H1 (cell line): ENCODE measurements around the gene TAAR1. TPM values are rescaled to one million over a fixed set of nuclear protein-coding genes. Genes with fewer than 3 reads are reported as not detected.

Experiments used
- CTCF ChIA-PET: fragments of 300-600 bp; sonication (Branson Sonifier 250); formaldehyde crosslinking; loops from one replicate; lab custom pipeline; 2021; ENCODE audit not compliant: partially characterized antibody; lab: Charles Lee
- POLR2A ChIA-PET: fragments of 300-600 bp; sonication (Branson Sonifier 250); formaldehyde crosslinking; loops from one replicate; lab custom pipeline; 2021; ENCODE audit warnings: inconsistent platforms; ENCODE audit not compliant: partially characterized antibody; lab: Charles Lee
- DNase-seq, 2 experiments: peaks; one replicate each; pipeline versions ENCODE4 v3.0.0 to v3.0.0-alpha.2; 2010 to 2022; ENCODE audit warnings: low spot score in 2 of 2, low read depth in 1 of 2, mixed read lengths in 1 of 2
- FAIRE-seq: peaks from 2 replicates; lab custom pipeline; 2011; peaks lifted over from hg19 to GRCh38; lab: Jason Lieb, UNC
- H2AFZ ChIP-seq: 2 replicates; pipeline ENCODE4 v1.8.1; 2012; ENCODE audit warnings: low read length, inconsistent platforms
- H2AK5ac ChIP-seq: 2 replicates; pipeline ENCODE4 v1.6.1; 2013; ENCODE audit warnings: low read depth, low read length
- H2BK120ac ChIP-seq: replicated peaks from 2 replicates; pipeline ENCODE3; 2013; ENCODE audit warnings: low read depth, low read length, inconsistent platforms
- H2BK12ac ChIP-seq: 2 replicates; pipeline ENCODE4 v1.6.1; 2013; ENCODE audit warnings: low read depth, low read length
- H2BK15ac ChIP-seq: 2 replicates; pipeline ENCODE4 v1.6.1; 2013; ENCODE audit warnings: low read length
- H2BK20ac ChIP-seq: 2 replicates; pipeline ENCODE4 v1.6.1; 2013; ENCODE audit warnings: low read length
- H2BK5ac ChIP-seq: 2 replicates; pipeline ENCODE4 v1.6.1; 2013; ENCODE audit warnings: low read depth, low read length
- H3K14ac ChIP-seq: 2 replicates; pipeline ENCODE4 v1.6.1; 2013; ENCODE audit warnings: inconsistent platforms; ENCODE audit not compliant: insufficient read length
- H3K18ac ChIP-seq: 2 replicates; pipeline ENCODE4 v1.6.1; 2013; ENCODE audit warnings: low read length; ENCODE audit errors: extremely low read depth
- H3K23ac ChIP-seq: 2 replicates; pipeline ENCODE4 v1.6.1; 2013; ENCODE audit warnings: inconsistent platforms; ENCODE audit not compliant: insufficient read length
- H3K23me2 ChIP-seq: 2 replicates; pipeline ENCODE4 v1.6.1; 2013; ENCODE audit warnings: low read depth, low read length
- H3K27ac ChIP-seq: 2 replicates; pipeline ENCODE4 v1.6.1; 2011; ENCODE audit warnings: low read depth, low read length, inconsistent platforms
- H3K27me3 ChIP-seq, 4 experiments: replicated peaks in 1 of 4; 1 replicate in 1 of 4; 2 replicates in 3 of 4; pipeline versions ENCODE4 v1.6.1 to v1.8.1; 2011 to 2013; ENCODE audit warnings: low read length in 3 of 4, mild to moderate bottlenecking in 3 of 4, inconsistent platforms in 2 of 4, mixed read lengths in 2 of 4, moderate library complexity in 1 of 4; ENCODE audit not compliant: control insufficient read depth in 3 of 4, insufficient read depth in 3 of 4; ENCODE audit errors: extremely low read depth in 1 of 4
- H3K36me3 ChIP-seq, 4 experiments: 2 replicates each; pipeline versions ENCODE4 v1.6.1 to v1.8.1; 2011 to 2013; ENCODE audit warnings: mild to moderate bottlenecking in 4 of 4, low read length in 3 of 4, moderate library complexity in 2 of 4, control low read depth in 1 of 4, inconsistent platforms in 1 of 4; ENCODE audit not compliant: insufficient read depth in 4 of 4, control insufficient read depth in 2 of 4
- H3K4ac ChIP-seq: replicated peaks from 2 replicates; pipeline ENCODE3; 2013; ENCODE audit warnings: low read length, low read depth, mixed read lengths, inconsistent platforms; ENCODE audit not compliant: insufficient read length
- H3K4me1 ChIP-seq, 4 experiments: replicated peaks in 1 of 4; 1 replicate in 1 of 4; 2 replicates in 3 of 4; pipeline versions ENCODE4 v1.6.1 to v1.8.1; 2011 to 2013; ENCODE audit warnings: low read length in 3 of 4, inconsistent platforms in 2 of 4, mixed read lengths in 1 of 4; ENCODE audit not compliant: insufficient read depth in 4 of 4, control insufficient read depth in 3 of 4
- H3K4me2 ChIP-seq, 2 experiments: 2 replicates each; pipeline versions ENCODE4 v1.6.1 to v1.8.1; 2011 to 2013; ENCODE audit warnings: low read depth in 2 of 2, low read length in 2 of 2, control low read depth in 1 of 2, inconsistent platforms in 1 of 2, mild to moderate bottlenecking in 1 of 2; ENCODE audit not compliant: insufficient read depth in 1 of 2
- H3K4me3 ChIP-seq, 4 experiments: fragments of 200-600, 300-600 bp in 1 of 4; sonication (generic), shearing (Covaris generic), sonication (Bioruptor Twin) in 1 of 4; 2 replicates each; pipeline versions ENCODE4 v1.5.1 to v1.8.1; 2011 to 2016; ENCODE audit warnings: low read length in 4 of 4, low read depth in 3 of 4, control low read depth in 2 of 4, inconsistent platforms in 2 of 4, mild to moderate bottlenecking in 2 of 4, mixed read lengths in 1 of 4, moderate library complexity in 1 of 4; ENCODE audit not compliant: insufficient read depth in 2 of 4; ENCODE audit errors: extremely low read depth in 1 of 4
- H3K56ac ChIP-seq: replicated peaks from 2 replicates; pipeline ENCODE3; 2013; ENCODE audit warnings: low read depth, mild to moderate bottlenecking, mixed read lengths, low read length, inconsistent platforms; ENCODE audit not compliant: insufficient read length
- H3K79me1 ChIP-seq: 2 replicates; pipeline ENCODE4 v1.6.1; 2013; ENCODE audit warnings: low read depth, low read length, control low read depth
- H3K79me2 ChIP-seq, 2 experiments: 2 replicates each; pipeline versions ENCODE4 v1.6.1 to v1.8.1; 2012 to 2013; ENCODE audit warnings: low read length in 2 of 2, mild to moderate bottlenecking in 2 of 2, inconsistent platforms in 1 of 2; ENCODE audit not compliant: insufficient read depth in 2 of 2, control insufficient read depth in 1 of 2
- H3K9ac ChIP-seq, 4 experiments: replicated peaks in 1 of 4; 1 replicate in 1 of 4; 2 replicates in 3 of 4; pipeline versions ENCODE4 v1.6.1 to v1.8.1; 2011 to 2013; ENCODE audit warnings: low read depth in 3 of 4, low read length in 3 of 4, control low read depth in 2 of 4, mild to moderate bottlenecking in 2 of 4, moderate library complexity in 2 of 4, inconsistent platforms in 1 of 4; ENCODE audit errors: extremely low read depth in 1 of 4
- H3K9me3 ChIP-seq, 2 experiments: 2 replicates each; pipeline versions ENCODE4 v1.6.1 to v1.8.1; 2012 to 2013; ENCODE audit warnings: mild to moderate bottlenecking in 2 of 2, moderate library complexity in 2 of 2, control low read depth in 1 of 2, inconsistent platforms in 1 of 2, low read depth in 1 of 2, low read length in 1 of 2, mixed read lengths in 1 of 2; ENCODE audit not compliant: insufficient read depth in 2 of 2
- H4K20me1 ChIP-seq, 2 experiments: replicated peaks in 1 of 2; 2 replicates each; pipeline versions ENCODE3 to v1.8.1; 2011 to 2013; ENCODE audit warnings: inconsistent platforms in 2 of 2, low read length in 2 of 2, mild to moderate bottlenecking in 1 of 2; ENCODE audit not compliant: insufficient read depth in 2 of 2, control insufficient read depth in 1 of 2
- H4K5ac ChIP-seq: 2 replicates; pipeline ENCODE4 v1.6.1; 2013; ENCODE audit warnings: low read length, low read depth, mixed read lengths, inconsistent platforms; ENCODE audit not compliant: insufficient read length
- H4K8ac ChIP-seq: 2 replicates; pipeline ENCODE4 v1.8.0; 2013; ENCODE audit warnings: mild to moderate bottlenecking, moderate library complexity, low read length, inconsistent platforms; ENCODE audit not compliant: insufficient read depth; ENCODE audit errors: extremely low read depth
- H4K91ac ChIP-seq: replicated peaks from 2 replicates; pipeline ENCODE3; 2013; ENCODE audit warnings: low read length, mixed read lengths, inconsistent platforms; ENCODE audit not compliant: insufficient read length
- CTBP2 ChIP-seq: IDR thresholded peaks from 2 replicates; pipeline ENCODE4 v1.7.0; 2011; ENCODE audit warnings: borderline replicate concordance, mild to moderate bottlenecking, moderate library complexity, mixed read lengths, low read length; ENCODE audit not compliant: insufficient read depth, insufficient read length
- HDAC6 ChIP-seq: IDR thresholded peaks from one replicate; pipeline ENCODE4 v1.7.1; 2012; ENCODE audit warnings: low read depth, mild to moderate bottlenecking, inconsistent platforms, low read length, moderate library complexity
- JUN ChIP-seq: IDR thresholded peaks from 2 replicates; pipeline ENCODE4 v1.6.1; 2011; ENCODE audit warnings: low read depth, mild to moderate bottlenecking, improper control_type of control experiment, low read length
- KDM5A ChIP-seq: fragments of 200-600 bp; IDR thresholded peaks from 2 replicates; pipeline ENCODE4 v1.7.1; 2012; ENCODE audit warnings: mild to moderate bottlenecking, low read length, inconsistent platforms, mixed read lengths
- MAFK ChIP-seq: IDR thresholded peaks from 2 replicates; pipeline ENCODE4 v1.6.1; 2012; ENCODE audit warnings: low read depth, mild to moderate bottlenecking, improper control_type of control experiment, low read length
- POLR2A ChIP-seq, 2 experiments: IDR thresholded peaks; 1 replicate in 1 of 2; 2 replicates in 1 of 2; pipeline ENCODE4 v1.6.1; 2011; ENCODE audit warnings: low read depth in 2 of 2, low read length in 2 of 2, mild to moderate bottlenecking in 2 of 2; ENCODE audit errors: control extremely low read depth in 1 of 2
- SP2 ChIP-seq: IDR thresholded peaks from 2 replicates; pipeline ENCODE4 v1.6.1; 2012; ENCODE audit warnings: mild to moderate bottlenecking, low read length, inconsistent platforms
- SUZ12 ChIP-seq: fragments of 200-600 bp; sonication (generic); IDR thresholded peaks from 2 replicates; pipeline ENCODE4 v1.6.1; 2012; ENCODE audit warnings: mild to moderate bottlenecking, inconsistent platforms, low read length, moderate library complexity, mixed read lengths
- ZNF274 ChIP-seq: IDR thresholded peaks from 2 replicates; pipeline ENCODE4 v1.7.0; 2012; ENCODE audit warnings: low read length, borderline replicate concordance; ENCODE audit errors: extremely low read depth
- WGBS, 2 experiments: shearing (Covaris generic) in 1 of 2; methylation state at CpG; one replicate each; pipeline versions ENCODE4 v1.1.6 to v1.1.7; 2013 to 2015; ENCODE audit warnings: low lambda C conversion rate in 2 of 2, mixed read lengths in 2 of 2, inconsistent platforms in 1 of 2, low coverage in 1 of 2, missing lambda C conversion rate in 1 of 2; ENCODE audit not compliant: insufficient replicate concordance in 2 of 2, insufficient coverage in 1 of 2, insufficient read length in 1 of 2; ENCODE audit errors: extremely low coverage in 1 of 2, missing lambda C conversion rate in 1 of 2; 5-methylcytosine and 5-hydroxymethylcytosine counted together
- polyA plus RNA-seq, 7 experiments: library from polyadenylated mRNA; depleted of rRNA in 3 of 7; stranded (reverse) in 5 of 7; unstranded in 2 of 7; fragments of >200 nt in 5 of 7; fragments of 200-250 nt in 2 of 7; gene quantifications; 1 replicate in 5 of 7; 2 replicates in 1 of 7; 4 replicates in 1 of 7; pipeline versions ENCODE4 v1.2.1 to v1.2.3, GENCODE V29; 2011 to 2013; ENCODE audit warnings: missing spikeins in 2 of 7, mixed read lengths in 2 of 7
- total RNA-seq: library from RNA; stranded (reverse); fragmentation: NEBNext Ultra II Directional; extraction: Animal tissue kit (Norgen Biotek cat#: 25700); gene quantifications from 2 replicates; pipeline ENCODE4 v1.2.1, GENCODE V29; 2021
- TF ChIP-seq, protein P1 (sequence below): IDR thresholded peaks from 2 replicates; pipeline ENCODE4 v1.6.1; 2012; ENCODE audit warnings: inconsistent platforms
- TF ChIP-seq, protein P2 (sequence below), 3 experiments: IDR thresholded peaks; 1 replicate in 2 of 3; 2 replicates in 1 of 3; pipeline versions ENCODE4 v1.5.1 to v1.6.1; 2011; ENCODE audit warnings: low read length in 3 of 3, mild to moderate bottlenecking in 3 of 3, inconsistent platforms in 2 of 3, low read depth in 1 of 3, moderate library complexity in 1 of 3; ENCODE audit not compliant: insufficient read depth in 1 of 3; ENCODE audit errors: control extremely low read depth in 1 of 3

TAAR1 gene
- total and polyA plus RNA-seq, 2 of the 8 experiments (the other 6 are each of a cell fraction or from before 2014, with no cell fraction given) = not detected

DNA sequence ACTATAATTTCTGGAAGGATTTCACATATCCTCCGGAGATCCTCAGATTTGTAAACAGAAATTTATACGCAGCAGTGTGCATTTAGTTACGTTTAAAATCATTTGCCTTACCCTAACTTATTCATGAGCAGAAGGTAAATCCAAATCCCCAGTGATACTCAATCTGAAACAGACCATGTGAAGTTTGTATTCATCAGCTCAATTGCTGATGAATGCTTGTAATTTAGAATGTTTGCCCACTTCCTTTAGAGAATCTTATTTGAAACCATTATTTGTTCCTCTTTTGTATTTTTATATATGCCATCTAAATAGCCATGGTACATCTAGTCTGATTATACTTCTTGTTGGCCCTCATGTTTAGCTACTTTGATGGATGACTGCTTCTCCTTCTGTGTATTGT is 15.4 kb downstream of the TAAR1 start:
- no peaks in the 10 kb centered on the region for H3K79me2 ChIP-seq
- no peaks in the 10 kb centered on the region for H3K79me1 ChIP-seq
- H2BK5ac ChIP-seq = no peak overlapping the region
- no peak overlapping the region for H2BK15ac ChIP-seq
- no peaks in the 10 kb centered on the region for H3K36me3 ChIP-seq
- no peak overlapping the region for H2BK12ac ChIP-seq
- H2AFZ ChIP-seq = no peak overlapping the region
- ChIA-PET POLR2A (no interaction called here), CTCF (interaction anchor here (1.5 kb wide), 1 partner anchor 72 kb away, joined by 3 read pairs; no protein-coding TSS in a partner anchor)
- no peak overlapping the region for H2BK120ac ChIP-seq
- H3K4me3 ChIP-seq = no peak overlapping the region
- H3K4me1 ChIP-seq = no peaks in the 10 kb centered on the region
- no peak for TF ChIP-seq CTBP2
- no peak for TF ChIP-seq SP2
- no peak for TF ChIP-seq JUN
- TF ChIP-seq, protein P1, sequence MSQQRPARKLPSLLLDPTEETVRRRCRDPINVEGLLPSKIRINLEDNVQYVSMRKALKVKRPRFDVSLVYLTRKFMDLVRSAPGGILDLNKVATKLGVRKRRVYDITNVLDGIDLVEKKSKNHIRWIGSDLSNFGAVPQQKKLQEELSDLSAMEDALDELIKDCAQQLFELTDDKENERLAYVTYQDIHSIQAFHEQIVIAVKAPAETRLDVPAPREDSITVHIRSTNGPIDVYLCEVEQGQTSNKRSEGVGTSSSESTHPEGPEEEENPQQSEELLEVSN = no peak
- no peak for TF ChIP-seq KDM5A
- TF ChIP-seq SUZ12 = no peak
- TF ChIP-seq HDAC6 = no peak
- TF ChIP-seq MAFK = no peak
- TF ChIP-seq POLR2A (IDR thresholded peaks at IDR 0.05; ENCODE audit: control extremely low read depth in 1 of 2, low read depth in 2 of 2, low read length in 2 of 2) = no peak
- TF ChIP-seq, protein P2, sequence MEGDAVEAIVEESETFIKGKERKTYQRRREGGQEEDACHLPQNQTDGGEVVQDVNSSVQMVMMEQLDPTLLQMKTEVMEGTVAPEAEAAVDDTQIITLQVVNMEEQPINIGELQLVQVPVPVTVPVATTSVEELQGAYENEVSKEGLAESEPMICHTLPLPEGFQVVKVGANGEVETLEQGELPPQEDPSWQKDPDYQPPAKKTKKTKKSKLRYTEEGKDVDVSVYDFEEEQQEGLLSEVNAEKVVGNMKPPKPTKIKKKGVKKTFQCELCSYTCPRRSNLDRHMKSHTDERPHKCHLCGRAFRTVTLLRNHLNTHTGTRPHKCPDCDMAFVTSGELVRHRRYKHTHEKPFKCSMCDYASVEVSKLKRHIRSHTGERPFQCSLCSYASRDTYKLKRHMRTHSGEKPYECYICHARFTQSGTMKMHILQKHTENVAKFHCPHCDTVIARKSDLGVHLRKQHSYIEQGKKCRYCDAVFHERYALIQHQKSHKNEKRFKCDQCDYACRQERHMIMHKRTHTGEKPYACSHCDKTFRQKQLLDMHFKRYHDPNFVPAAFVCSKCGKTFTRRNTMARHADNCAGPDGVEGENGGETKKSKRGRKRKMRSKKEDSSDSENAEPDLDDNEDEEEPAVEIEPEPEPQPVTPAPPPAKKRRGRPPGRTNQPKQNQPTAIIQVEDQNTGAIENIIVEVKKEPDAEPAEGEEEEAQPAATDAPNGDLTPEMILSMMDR (IDR thresholded peaks at IDR 0.05; ENCODE audit: control extremely low read depth in 1 of 3, insufficient read depth in 1 of 3, low read depth in 1 of 3, low read length in 3 of 3) = no peak
- no peak for TF ChIP-seq ZNF274
- no peak overlapping the region for H3K4ac ChIP-seq
- no peak overlapping the region for H3K4me2 ChIP-seq
- no peak overlapping the region for H3K23ac ChIP-seq
- DNase-seq = no peak
- H4K20me1 ChIP-seq = no peaks in the 10 kb centered on the region
- H3K56ac ChIP-seq = no peak overlapping the region
- H3K23me2 ChIP-seq = no peaks in the 10 kb centered on the region
- no peak overlapping the region for H3K14ac ChIP-seq
- no peak overlapping the region for H4K5ac ChIP-seq
- H4K8ac ChIP-seq = no peak overlapping the region
- no peak overlapping the region for H3K9ac ChIP-seq
- WGBS, 2 experiments = 83% methylated on average over 3 of the region's 3 CpGs; no CpG with 5 or more reads in 1 of the 2 experiments
- H3K18ac ChIP-seq = no peak overlapping the region
- no peaks in the 10 kb centered on the region for H3K27me3 ChIP-seq
- FAIRE-seq = no peak
- H4K91ac ChIP-seq = no peak overlapping the region
- no peaks in the 10 kb centered on the region for H3K9me3 ChIP-seq
- H3K27ac ChIP-seq = no peak overlapping the region
- no peak overlapping the region for H2BK20ac ChIP-seq
- H2AK5ac ChIP-seq = no peak overlapping the region
